ENCODE measurements around the gene ZCCHC2.

DNA sequence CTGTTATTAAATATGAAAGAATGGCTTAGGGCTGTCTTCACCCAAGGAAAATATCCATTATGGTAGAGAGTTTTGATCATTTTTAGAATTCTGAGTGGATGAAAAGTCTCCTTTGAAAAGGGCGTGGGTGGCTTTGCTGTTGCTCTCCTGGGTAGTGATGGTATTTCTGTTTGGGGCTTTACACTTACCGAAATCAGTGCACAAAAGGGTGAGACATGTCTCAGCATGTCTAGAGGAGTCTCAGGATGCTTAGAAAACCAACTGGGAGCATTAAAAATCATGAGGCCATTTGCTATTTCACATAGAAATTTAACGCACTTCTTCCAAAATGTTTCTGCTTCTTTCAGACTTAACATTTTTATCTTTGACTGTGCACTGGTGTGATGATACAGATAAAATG, 49.6 kb downstream of the ZCCHC2 start:
- no peak for TF ChIP-seq SMARCC2 (IDR thresholded peaks at IDR 0.05; ENCODE audit: low read depth)
- TF ChIP-seq KDM1A (IDR thresholded peaks at IDR 0.05), result no peak
- no peak for TF ChIP-seq CHD2 (IDR thresholded peaks at IDR 0.05; ENCODE audit: low read depth, low read length)
- TF ChIP-seq, protein P1, sequence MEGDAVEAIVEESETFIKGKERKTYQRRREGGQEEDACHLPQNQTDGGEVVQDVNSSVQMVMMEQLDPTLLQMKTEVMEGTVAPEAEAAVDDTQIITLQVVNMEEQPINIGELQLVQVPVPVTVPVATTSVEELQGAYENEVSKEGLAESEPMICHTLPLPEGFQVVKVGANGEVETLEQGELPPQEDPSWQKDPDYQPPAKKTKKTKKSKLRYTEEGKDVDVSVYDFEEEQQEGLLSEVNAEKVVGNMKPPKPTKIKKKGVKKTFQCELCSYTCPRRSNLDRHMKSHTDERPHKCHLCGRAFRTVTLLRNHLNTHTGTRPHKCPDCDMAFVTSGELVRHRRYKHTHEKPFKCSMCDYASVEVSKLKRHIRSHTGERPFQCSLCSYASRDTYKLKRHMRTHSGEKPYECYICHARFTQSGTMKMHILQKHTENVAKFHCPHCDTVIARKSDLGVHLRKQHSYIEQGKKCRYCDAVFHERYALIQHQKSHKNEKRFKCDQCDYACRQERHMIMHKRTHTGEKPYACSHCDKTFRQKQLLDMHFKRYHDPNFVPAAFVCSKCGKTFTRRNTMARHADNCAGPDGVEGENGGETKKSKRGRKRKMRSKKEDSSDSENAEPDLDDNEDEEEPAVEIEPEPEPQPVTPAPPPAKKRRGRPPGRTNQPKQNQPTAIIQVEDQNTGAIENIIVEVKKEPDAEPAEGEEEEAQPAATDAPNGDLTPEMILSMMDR (IDR thresholded peaks at IDR 0.05 in 2 of 3, conservative IDR thresholded peaks at IDR 0.05 in 1 of 3; ENCODE audit: insufficient read depth in 2 of 3, low read depth in 1 of 3, low read length in 3 of 3), result no peak
- no peak for TF ChIP-seq TOE1 (IDR thresholded peaks at IDR 0.05; ENCODE audit: borderline replicate concordance)
- no peak for TF ChIP-seq TOE1 (CRISPR knock-in tag; IDR thresholded peaks at IDR 0.05; ENCODE audit: borderline replicate concordance, low read depth)

All from K562 (cell line).